ENCODE results near the gene ANGPTL2. TPM values are rescaled to one million over a fixed set of nuclear protein-coding genes. Genes with fewer than 3 reads are reported as not detected.

ANGPTL2 gene
- total and polyA plus RNA-seq, 5 experiments from 2014 or later, result not detected

GRCh38 chr9:127129718-127130085 is 7.3 kb upstream of the ANGPTL2 start:
- ATAC-seq (no peak), DNase-seq (peak in 1 of 10 donors; percentile 45)
- Mint-ChIP-seq H3K9me3 (no peaks in the 10 kb centered on the region), H3K27me3 (peaks cover 2 to 24% (median 8%) of the 10 kb centered on the region in 5 donors), H3K4me1 (no peaks in the 10 kb centered on the region), H3K27ac (no peak overlapping the region), H3K4me3 (no peak overlapping the region), H3K36me3 (peaks cover 0 to 3% (median 0%) of the 10 kb centered on the region in 3 donors)
- POLR2A ChIA-PET, result no interaction called here

- Mint-ChIP-seq H3K4me1 (no peaks in the 10 kb centered on the region), H3K9me3 (no peaks in the 10 kb centered on the region), H3K27ac (no peak overlapping the region), H3K27me3 (peaks cover 2 to 29% (median 8%) of the 10 kb centered on the region in 5 donors), H3K4me3 (no peak overlapping the region), H3K36me3 (peaks cover 0 to 3% (median 0%) of the 10 kb centered on the region in 3 donors)
- peak in 1 of 10 donors; percentile 10 for DNase-seq
- POLR2A ChIA-PET, result no interaction called here
- ATAC-seq, result no peak
Observed at GRCh38 chr9:127129073-127129717, 6.8 kb upstream of the ANGPTL2 start.

- no peak for ATAC-seq
- H3K4me1 Mint-ChIP-seq, result no peaks in the 10 kb centered on the region
- DNase-seq, result peak in 1 of 10 donors; percentile 14
- no peaks in the 10 kb centered on the region for H3K9me3 Mint-ChIP-seq
- no peak overlapping the region for H3K27ac Mint-ChIP-seq
- POLR2A ChIA-PET, result no interaction called here
- no peaks in the 10 kb centered on the region for H3K36me3 Mint-ChIP-seq
- H3K4me3 Mint-ChIP-seq, result no peak overlapping the region
- peaks cover 0 to 35% (median 9%) of the 10 kb centered on the region in 5 donors for H3K27me3 Mint-ChIP-seq
Observed at GRCh38 chr9:127128341-127129072, 6.1 kb upstream of the ANGPTL2 start.

GRCh38 chr9:127126971-127127370 is 4.5 kb upstream of the ANGPTL2 start:
- peaks cover 2 to 51% (median 9%) of the 10 kb centered on the region in 5 donors for H3K27me3 Mint-ChIP-seq
- POLR2A ChIA-PET, result no interaction called here
- H3K27ac Mint-ChIP-seq, result no peak overlapping the region
- ATAC-seq, result no peak
- H3K9me3 Mint-ChIP-seq, result no peaks in the 10 kb centered on the region
- peaks cover 0 to 2% (median 0%) of the 10 kb centered on the region in 3 donors for H3K36me3 Mint-ChIP-seq
- H3K4me1 Mint-ChIP-seq, result peaks cover 6 to 14% (median 7%) of the 10 kb centered on the region in 4 donors
- no peak overlapping the region for H3K4me3 Mint-ChIP-seq
- DNase-seq, result no peak

GRCh38 chr9:127124792-127125191 is 2.4 kb upstream of the ANGPTL2 start:
- ATAC-seq, result no peak
- Mint-ChIP-seq H3K9me3 (no peaks in the 10 kb centered on the region), H3K4me1 (peaks cover 6 to 18% (median 10%) of the 10 kb centered on the region in 4 donors), H3K36me3 (peaks cover 0 to 2% (median 0%) of the 10 kb centered on the region in 3 donors), H3K27me3 (peaks cover 17 to 72% (median 25%) of the 10 kb centered on the region in 5 donors), H3K4me3 (no peak overlapping the region), H3K27ac (peak overlapping the region in 1 of 10 donors; percentile 24)
- no peak for DNase-seq
- POLR2A ChIA-PET, result no interaction called here

GRCh38 chr9:127124111-127124531 is 1.7 kb upstream of the ANGPTL2 start:
- Mint-ChIP-seq H3K4me1 (peaks cover 6 to 21% (median 10%) of the 10 kb centered on the region in 4 donors), H3K9me3 (no peaks in the 10 kb centered on the region), H3K27ac (no peak overlapping the region), H3K36me3 (peaks cover 0 to 2% (median 0%) of the 10 kb centered on the region in 3 donors), H3K27me3 (peaks cover 18 to 78% (median 30%) of the 10 kb centered on the region in 5 donors), H3K4me3 (no peak overlapping the region)
- no peak for DNase-seq
- POLR2A ChIA-PET, result interaction anchor here (0.6 kb wide), 1 partner anchor 63 kb away, joined by 5 read pairs; no protein-coding TSS in a partner anchor
- ATAC-seq, result no peak

GRCh38 chr9:127123064-127123890 is 842 bp upstream of the ANGPTL2 start:
- ATAC-seq (no peak), DNase-seq (no peak)
- POLR2A ChIA-PET, result no interaction called here
- Mint-ChIP-seq H3K27ac (no peak overlapping the region), H3K9me3 (no peaks in the 10 kb centered on the region), H3K27me3 (peaks cover 18 to 85% (median 37%) of the 10 kb centered on the region in 5 donors), H3K4me3 (peak overlapping the region in 5 of 10 donors; percentile 9 to 65 (median 41)), H3K36me3 (peaks cover 0 to 2% (median 2%) of the 10 kb centered on the region in 3 donors), H3K4me1 (peaks cover 6 to 26% (median 10%) of the 10 kb centered on the region in 4 donors)

GRCh38 chr9:127121628-127122175 is 733 bp downstream of the ANGPTL2 start:
- Mint-ChIP-seq H3K4me3 (peak overlapping the region in 4 of 10 donors; percentile 10 to 65 (median 42)), H3K36me3 (peaks cover 0 to 5% (median 2%) of the 10 kb centered on the region in 3 donors), H3K27me3 (peaks cover 16 to 76% (median 42%) of the 10 kb centered on the region in 5 donors), H3K9me3 (no peaks in the 10 kb centered on the region), H3K27ac (peak overlapping the region in 1 of 10 donors; percentile 44), H3K4me1 (peaks cover 8 to 32% (median 15%) of the 10 kb centered on the region in 4 donors)
- DNase-seq, result no peak
- POLR2A ChIA-PET, result no interaction called here
- no peak for ATAC-seq

GRCh38 chr9:127119320-127119709 is 3.1 kb downstream of the ANGPTL2 start:
- ATAC-seq, result no peak
- H3K27ac Mint-ChIP-seq, result no peak overlapping the region
- H3K4me3 Mint-ChIP-seq, result no peak overlapping the region
- peaks cover 18 to 42% (median 28%) of the 10 kb centered on the region in 4 donors for H3K4me1 Mint-ChIP-seq
- peaks cover 0 to 5% (median 2%) of the 10 kb centered on the region in 3 donors for H3K36me3 Mint-ChIP-seq
- no peak for DNase-seq
- POLR2A ChIA-PET, result no interaction called here
- H3K9me3 Mint-ChIP-seq, result no peaks in the 10 kb centered on the region
- peaks cover 10 to 57% (median 42%) of the 10 kb centered on the region in 5 donors for H3K27me3 Mint-ChIP-seq

GRCh38 chr9:127118597-127119319 is 3.7 kb downstream of the ANGPTL2 start:
- no peaks in the 10 kb centered on the region for H3K9me3 Mint-ChIP-seq
- POLR2A ChIA-PET, result no interaction called here
- H3K4me1 Mint-ChIP-seq, result peaks cover 18 to 42% (median 28%) of the 10 kb centered on the region in 4 donors
- H3K36me3 Mint-ChIP-seq, result peaks cover 0 to 9% (median 2%) of the 10 kb centered on the region in 3 donors
- H3K27ac Mint-ChIP-seq, result peak overlapping the region in 2 of 10 donors; percentile 2 to 27
- ATAC-seq (no peak), DNase-seq (no peak)
- H3K27me3 Mint-ChIP-seq, result peaks cover 10 to 55% (median 42%) of the 10 kb centered on the region in 5 donors
- no peak overlapping the region for H3K4me3 Mint-ChIP-seq

- POLR2A ChIA-PET, result no interaction called here
- Mint-ChIP-seq H3K4me1 (peaks cover 15 to 37% (median 23%) of the 10 kb centered on the region in 4 donors), H3K4me3 (no peak overlapping the region), H3K36me3 (peaks cover 0 to 9% (median 2%) of the 10 kb centered on the region in 3 donors), H3K9me3 (no peaks in the 10 kb centered on the region), H3K27me3 (peaks cover 9 to 47% (median 38%) of the 10 kb centered on the region in 5 donors), H3K27ac (no peak overlapping the region)
- no peak for ATAC-seq
- no peak for DNase-seq
Observed at GRCh38 chr9:127117801-127118200, 4.6 kb downstream of the ANGPTL2 start.
